ENCODE data around the gene COL25A1. TPM values are rescaled to one million over a fixed set of nuclear protein-coding genes. Genes with fewer than 3 reads are reported as not detected.

The COL25A1 gene
- total RNA-seq, 1 experiment from 2014 or later, result not detected

DNA sequence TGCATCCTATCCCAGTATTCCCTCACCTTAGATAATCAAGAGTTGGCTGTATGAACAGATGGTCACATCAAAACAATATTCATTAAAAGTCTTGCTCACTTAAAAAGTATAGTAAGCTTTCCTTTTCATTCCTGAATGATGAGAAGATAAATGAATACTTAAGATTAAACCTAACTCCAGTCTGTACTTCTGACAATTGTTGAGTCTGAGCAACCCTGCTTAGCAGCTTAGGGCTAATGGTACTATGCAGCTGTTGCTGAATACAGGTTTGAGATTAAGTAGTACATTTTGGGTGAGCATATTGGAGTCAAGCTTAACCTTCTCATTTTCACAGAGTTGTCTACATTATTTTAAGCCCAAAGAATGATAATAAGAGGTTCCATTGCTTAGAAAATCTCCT, 417.9 kb downstream of the COL25A1 start:
- Histone ChIP-seq H3K9me3 (ENCODE audit: control insufficient read depth, insufficient read depth, low read depth, low read length) (no peaks in the 10 kb centered on the region), H3K27me3 (ENCODE audit: control insufficient read depth, insufficient read depth, low read length) (no peaks in the 10 kb centered on the region), H3K27ac (ENCODE audit: low read length) (no peak overlapping the region), H3K36me3 (ENCODE audit: control insufficient read depth, insufficient read depth, low read length) (no peaks in the 10 kb centered on the region), H3K4me3 (ENCODE audit: low read depth in 2 of 2, low read length in 2 of 2) (no peak overlapping the region), H3K4me1 (ENCODE audit: control insufficient read depth, insufficient read depth, low read length) (no peaks in the 10 kb centered on the region)
- ChIA-PET CTCF (no interaction called here), POLR2A (no interaction called here)
- intact Hi-C loops (cut with micrococcal nuclease; ENCODE audit: unreplicated experiment), result no loop called here
- TF ChIP-seq, protein P1, sequence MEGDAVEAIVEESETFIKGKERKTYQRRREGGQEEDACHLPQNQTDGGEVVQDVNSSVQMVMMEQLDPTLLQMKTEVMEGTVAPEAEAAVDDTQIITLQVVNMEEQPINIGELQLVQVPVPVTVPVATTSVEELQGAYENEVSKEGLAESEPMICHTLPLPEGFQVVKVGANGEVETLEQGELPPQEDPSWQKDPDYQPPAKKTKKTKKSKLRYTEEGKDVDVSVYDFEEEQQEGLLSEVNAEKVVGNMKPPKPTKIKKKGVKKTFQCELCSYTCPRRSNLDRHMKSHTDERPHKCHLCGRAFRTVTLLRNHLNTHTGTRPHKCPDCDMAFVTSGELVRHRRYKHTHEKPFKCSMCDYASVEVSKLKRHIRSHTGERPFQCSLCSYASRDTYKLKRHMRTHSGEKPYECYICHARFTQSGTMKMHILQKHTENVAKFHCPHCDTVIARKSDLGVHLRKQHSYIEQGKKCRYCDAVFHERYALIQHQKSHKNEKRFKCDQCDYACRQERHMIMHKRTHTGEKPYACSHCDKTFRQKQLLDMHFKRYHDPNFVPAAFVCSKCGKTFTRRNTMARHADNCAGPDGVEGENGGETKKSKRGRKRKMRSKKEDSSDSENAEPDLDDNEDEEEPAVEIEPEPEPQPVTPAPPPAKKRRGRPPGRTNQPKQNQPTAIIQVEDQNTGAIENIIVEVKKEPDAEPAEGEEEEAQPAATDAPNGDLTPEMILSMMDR (IDR thresholded peaks at IDR 0.05), result no peak
- no peak for TF ChIP-seq POLR2AphosphoS5 (IDR thresholded peaks at IDR 0.05; ENCODE audit: low read depth, low read length)
- TF ChIP-seq TCF7L2 (IDR thresholded peaks at IDR 0.05; ENCODE audit: low read depth, low read length), result no peak
- no peak for TF ChIP-seq SIN3A (IDR thresholded peaks at IDR 0.05; ENCODE audit: borderline replicate concordance, insufficient read depth, low read depth, low read length)
- TF ChIP-seq, protein P2, sequence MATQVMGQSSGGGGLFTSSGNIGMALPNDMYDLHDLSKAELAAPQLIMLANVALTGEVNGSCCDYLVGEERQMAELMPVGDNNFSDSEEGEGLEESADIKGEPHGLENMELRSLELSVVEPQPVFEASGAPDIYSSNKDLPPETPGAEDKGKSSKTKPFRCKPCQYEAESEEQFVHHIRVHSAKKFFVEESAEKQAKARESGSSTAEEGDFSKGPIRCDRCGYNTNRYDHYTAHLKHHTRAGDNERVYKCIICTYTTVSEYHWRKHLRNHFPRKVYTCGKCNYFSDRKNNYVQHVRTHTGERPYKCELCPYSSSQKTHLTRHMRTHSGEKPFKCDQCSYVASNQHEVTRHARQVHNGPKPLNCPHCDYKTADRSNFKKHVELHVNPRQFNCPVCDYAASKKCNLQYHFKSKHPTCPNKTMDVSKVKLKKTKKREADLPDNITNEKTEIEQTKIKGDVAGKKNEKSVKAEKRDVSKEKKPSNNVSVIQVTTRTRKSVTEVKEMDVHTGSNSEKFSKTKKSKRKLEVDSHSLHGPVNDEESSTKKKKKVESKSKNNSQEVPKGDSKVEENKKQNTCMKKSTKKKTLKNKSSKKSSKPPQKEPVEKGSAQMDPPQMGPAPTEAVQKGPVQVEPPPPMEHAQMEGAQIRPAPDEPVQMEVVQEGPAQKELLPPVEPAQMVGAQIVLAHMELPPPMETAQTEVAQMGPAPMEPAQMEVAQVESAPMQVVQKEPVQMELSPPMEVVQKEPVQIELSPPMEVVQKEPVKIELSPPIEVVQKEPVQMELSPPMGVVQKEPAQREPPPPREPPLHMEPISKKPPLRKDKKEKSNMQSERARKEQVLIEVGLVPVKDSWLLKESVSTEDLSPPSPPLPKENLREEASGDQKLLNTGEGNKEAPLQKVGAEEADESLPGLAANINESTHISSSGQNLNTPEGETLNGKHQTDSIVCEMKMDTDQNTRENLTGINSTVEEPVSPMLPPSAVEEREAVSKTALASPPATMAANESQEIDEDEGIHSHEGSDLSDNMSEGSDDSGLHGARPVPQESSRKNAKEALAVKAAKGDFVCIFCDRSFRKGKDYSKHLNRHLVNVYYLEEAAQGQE (IDR thresholded peaks at IDR 0.05; ENCODE audit: insufficient read depth in 1 of 2, low read depth in 2 of 2, low read length in 1 of 2), result no peak
- in situ Hi-C loops (cut with HindIII; ENCODE audit: low pct_unique_long_range_greater_than_20kb, low sequenced_read_pairs), result no loop called here
- no TSS peak for BruUV-seq (replicated peaks)
- ATAC-seq (no peak), DNase-seq (ENCODE audit: low read depth, low spot score) (no peak)

- Histone ChIP-seq H3K9me3 (ENCODE audit: control insufficient read depth, insufficient read depth, low read depth, low read length) (no peaks in the 10 kb centered on the region), H3K27ac (ENCODE audit: low read length) (no peak overlapping the region), H3K36me3 (ENCODE audit: control insufficient read depth, insufficient read depth, low read length) (no peaks in the 10 kb centered on the region), H3K27me3 (ENCODE audit: control insufficient read depth, insufficient read depth, low read length) (no peaks in the 10 kb centered on the region), H3K4me1 (ENCODE audit: control insufficient read depth, insufficient read depth, low read length) (no peaks in the 10 kb centered on the region), H3K4me3 (ENCODE audit: low read depth in 2 of 2, low read length in 2 of 2) (no peak overlapping the region)
- POLR2A ChIA-PET, result interaction anchor here (0.5 kb wide), 1 partner anchor 417 kb away, joined by 3 read pairs; no protein-coding TSS in a partner anchor
- intact Hi-C loops (cut with micrococcal nuclease; ENCODE audit: unreplicated experiment) (no loop called here), in situ Hi-C loops (cut with HindIII; ENCODE audit: low pct_unique_long_range_greater_than_20kb, low sequenced_read_pairs) (no loop called here)
- DNase-seq (ENCODE audit: low read depth, low spot score) (no peak), ATAC-seq (no peak)
- TF ChIP-seq, protein P1 (IDR thresholded peaks at IDR 0.05), result no peak
- TF ChIP-seq TCF7L2 (IDR thresholded peaks at IDR 0.05; ENCODE audit: low read depth, low read length), result no peak
- TF ChIP-seq, protein P2 (IDR thresholded peaks at IDR 0.05; ENCODE audit: insufficient read depth in 1 of 2, low read depth in 2 of 2, low read length in 1 of 2), result no peak
- TF ChIP-seq SIN3A (IDR thresholded peaks at IDR 0.05; ENCODE audit: borderline replicate concordance, insufficient read depth, low read depth, low read length), result no peak
- TF ChIP-seq POLR2AphosphoS5 (IDR thresholded peaks at IDR 0.05; ENCODE audit: low read depth, low read length), result no peak
- CTCF ChIA-PET, result no interaction called here
- no TSS peak for BruUV-seq (replicated peaks)
Observed at GRCh38 chr4:108881986-108882385, 420.5 kb downstream of the COL25A1 start.

Measured in Panc1 (cell line).